Stimulated activated CD4-positive, alpha-beta T cell treated with anti-CD3 and anti-CD28 coated beads, Interleukin-4, amount 100 ng/mL, for 4 hours (primary cell): ENCODE results near the gene SLC7A6.
"Not testable (repeated sequence)": the region's sequence is repeated elsewhere in the genome, so short reads cannot be mapped to it uniquely, and the experiment has no call there.

Experiments
- DNase-seq, 2 experiments: peaks; one replicate each; pipeline ENCODE4 v3.0.0-alpha.2; 2020

The SLC7A6 gene

GRCh38 chr16:68284847-68285246 lies 20.5 kb downstream of the SLC7A6 start:
- DNase-seq = peak in 1 of 2 experiments; percentile 21

DNA sequence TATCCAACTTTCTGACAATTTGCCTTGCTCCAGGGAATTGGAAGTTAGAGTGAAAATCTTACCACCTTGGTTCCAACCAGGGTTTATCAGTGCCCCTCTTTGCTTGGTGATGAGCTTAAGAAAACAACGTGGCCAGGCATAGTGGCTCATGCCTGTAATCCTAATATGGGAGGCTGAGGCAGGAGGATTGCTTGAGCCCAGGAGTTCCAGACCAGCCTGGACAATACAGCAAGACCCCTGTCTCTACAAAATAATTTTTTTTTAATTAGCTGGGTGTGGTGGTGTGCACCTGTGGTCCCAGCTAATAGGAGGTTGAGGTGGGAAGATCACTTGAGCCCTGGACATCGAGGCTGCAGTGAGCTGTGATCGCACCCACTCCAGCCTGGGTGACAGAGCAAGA lies 21.4 kb downstream of the SLC7A6 start:
- DNase-seq = no peak

GRCh38 chr16:68286153-68287074 lies 22.1 kb downstream of the SLC7A6 start:
- DNase-seq = no peak

- DNase-seq = peak in 1 of 2 experiments; percentile 30
Observed at GRCh38 chr16:68287276-68288251, 23.2 kb downstream of the SLC7A6 start.

DNA sequence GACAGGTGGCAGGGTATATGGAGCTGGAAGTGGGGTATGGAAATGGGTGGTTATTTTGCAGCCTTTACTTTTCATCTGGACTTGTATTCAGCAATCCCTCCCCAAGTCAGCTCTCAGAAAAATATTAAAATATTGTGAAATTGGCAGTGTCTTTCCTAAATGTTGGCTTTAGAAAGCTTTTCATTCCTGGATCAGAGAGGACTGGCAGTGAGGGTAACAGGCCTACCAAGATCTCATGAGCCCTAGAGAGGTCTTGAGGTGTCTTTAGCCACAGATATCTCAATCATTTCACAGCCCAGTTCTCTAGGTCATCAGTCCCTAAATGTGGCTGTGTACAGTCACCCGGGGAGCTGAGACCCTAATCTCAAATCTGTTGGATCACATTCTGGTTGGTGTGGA lies 23.9 kb downstream of the SLC7A6 start:
- no peak for DNase-seq

DNA sequence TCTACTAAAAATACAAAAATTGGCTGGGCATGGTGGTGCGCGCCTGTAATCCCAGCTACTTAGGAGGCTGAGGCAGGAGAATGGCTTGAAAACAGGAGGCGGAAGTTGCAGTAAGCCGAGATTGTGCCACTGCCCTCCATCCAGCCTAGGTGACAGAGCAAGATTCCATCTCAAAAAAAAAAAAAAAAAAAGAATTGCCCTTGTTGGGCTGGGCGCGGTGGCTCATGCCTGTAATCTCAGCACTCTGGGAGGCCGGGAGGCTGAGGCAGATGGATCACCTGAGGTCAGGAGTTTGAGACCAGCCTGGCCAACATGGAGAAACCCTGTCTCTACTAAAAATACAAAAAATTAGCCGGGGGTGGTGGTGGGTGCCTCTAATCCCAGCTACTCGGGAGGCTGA lies 24.5 kb downstream of the SLC7A6 start:
- not testable (repeated sequence) for DNase-seq

- no peak for DNase-seq
Observed at GRCh38 chr16:68289202-68289601, 24.9 kb downstream of the SLC7A6 start.

GRCh38 chr16:68289621-68290329 lies 25.4 kb downstream of the SLC7A6 start:
- DNase-seq = peak; percentile 35 to 47

GRCh38 chr16:68290450-68290849 lies 26.1 kb downstream of the SLC7A6 start:
- DNase-seq = no peak

GRCh38 chr16:68291227-68291626 lies 26.9 kb downstream of the SLC7A6 start:
- no peak for DNase-seq

DNA sequence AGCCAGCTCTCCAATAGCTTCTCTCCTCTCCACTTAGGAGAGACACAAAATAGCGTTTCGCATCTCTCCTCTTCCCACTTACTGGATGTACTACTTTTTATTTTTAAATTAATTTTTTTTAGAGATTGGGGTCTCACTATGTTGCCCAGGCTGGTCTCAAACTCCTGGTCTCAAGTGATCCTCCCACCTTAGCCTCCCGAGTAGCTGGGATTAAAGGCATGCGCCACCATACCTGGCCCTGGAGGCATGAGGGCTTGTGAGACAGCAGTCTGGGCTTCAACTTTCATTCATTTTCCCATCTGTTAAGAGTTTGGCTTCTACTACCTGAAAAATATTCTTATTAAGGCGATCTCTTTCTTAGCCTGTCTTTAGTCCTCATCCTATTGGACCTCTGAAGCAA lies 28.1 kb downstream of the SLC7A6 start:
- DNase-seq = no peak

DNA sequence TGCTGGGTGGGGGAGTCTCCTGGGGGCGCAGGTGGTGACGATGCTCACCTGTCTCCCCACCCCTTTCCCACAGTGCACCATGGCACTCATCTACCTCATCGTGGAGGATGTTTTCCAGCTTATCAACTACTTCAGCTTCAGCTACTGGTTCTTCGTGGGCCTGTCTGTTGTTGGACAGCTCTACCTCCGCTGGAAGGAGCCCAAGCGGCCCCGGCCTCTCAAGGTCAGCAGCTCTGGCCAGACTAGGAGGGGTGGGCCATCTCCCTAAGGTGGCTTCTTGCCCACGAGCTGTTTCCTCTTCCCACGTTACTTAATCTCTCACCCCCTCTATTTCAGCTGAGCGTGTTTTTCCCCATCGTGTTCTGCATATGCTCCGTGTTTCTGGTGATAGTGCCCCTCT lies 32.0 kb downstream of the SLC7A6 start:
- DNase-seq = no peak

- DNase-seq = no peak
Observed at GRCh38 chr16:68296693-68297092, 32.4 kb downstream of the SLC7A6 start.

GRCh38 chr16:68297908-68298307 lies 33.6 kb downstream of the SLC7A6 start:
- no peak for DNase-seq

DNA sequence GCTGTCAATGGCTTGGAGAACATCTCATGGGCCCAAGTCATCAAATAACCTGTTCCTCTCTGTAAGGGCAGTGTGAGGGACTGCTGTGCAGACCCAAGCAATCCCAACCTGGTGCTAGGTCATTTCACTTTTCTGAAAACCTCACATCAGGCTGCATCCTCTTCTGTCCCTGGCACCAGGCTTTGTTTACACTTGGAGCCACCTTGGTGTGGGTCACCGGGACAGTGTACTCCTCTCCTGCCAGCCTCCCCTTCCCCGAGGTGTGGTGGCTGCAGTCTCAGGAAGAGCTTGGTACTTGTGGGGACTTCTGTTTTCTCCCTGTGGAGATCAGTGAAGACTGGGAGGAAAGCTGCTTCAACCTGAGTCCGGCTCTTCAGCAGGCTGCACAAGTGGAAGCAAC lies 34.0 kb downstream of the SLC7A6 start:
- no peak for DNase-seq

DNA sequence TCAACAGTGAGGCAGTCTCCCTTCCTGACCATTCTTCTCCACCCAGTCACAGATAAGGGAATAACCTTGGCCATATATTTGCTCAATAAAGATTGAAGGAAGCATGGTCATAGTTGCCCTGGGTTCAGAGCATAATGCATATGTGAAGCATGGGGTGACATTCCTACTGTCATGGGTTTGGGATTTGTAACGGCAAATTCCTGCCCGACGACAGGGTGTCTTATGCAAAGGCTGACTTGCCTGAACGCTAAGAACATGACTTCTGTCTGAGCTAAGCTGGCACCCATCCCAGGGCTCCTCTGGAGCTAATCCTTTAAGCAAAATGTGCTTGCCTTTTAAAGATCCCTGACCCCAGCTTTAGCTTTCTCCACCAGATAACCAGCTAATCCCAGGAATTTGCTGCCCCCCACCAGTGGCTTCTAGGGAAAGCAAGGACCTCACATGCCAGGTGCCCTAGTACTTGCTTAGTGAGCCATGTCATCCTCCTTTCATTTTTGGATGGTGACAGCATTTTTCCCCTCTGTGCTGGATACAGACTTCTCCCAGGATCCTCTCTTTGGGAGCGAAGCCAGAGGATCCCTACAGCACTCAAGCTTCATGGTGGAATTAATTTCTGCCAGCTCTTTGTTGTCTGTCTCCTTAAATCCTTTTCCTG lies 34.7 kb downstream of the SLC7A6 start:
- no peak for DNase-seq

DNA sequence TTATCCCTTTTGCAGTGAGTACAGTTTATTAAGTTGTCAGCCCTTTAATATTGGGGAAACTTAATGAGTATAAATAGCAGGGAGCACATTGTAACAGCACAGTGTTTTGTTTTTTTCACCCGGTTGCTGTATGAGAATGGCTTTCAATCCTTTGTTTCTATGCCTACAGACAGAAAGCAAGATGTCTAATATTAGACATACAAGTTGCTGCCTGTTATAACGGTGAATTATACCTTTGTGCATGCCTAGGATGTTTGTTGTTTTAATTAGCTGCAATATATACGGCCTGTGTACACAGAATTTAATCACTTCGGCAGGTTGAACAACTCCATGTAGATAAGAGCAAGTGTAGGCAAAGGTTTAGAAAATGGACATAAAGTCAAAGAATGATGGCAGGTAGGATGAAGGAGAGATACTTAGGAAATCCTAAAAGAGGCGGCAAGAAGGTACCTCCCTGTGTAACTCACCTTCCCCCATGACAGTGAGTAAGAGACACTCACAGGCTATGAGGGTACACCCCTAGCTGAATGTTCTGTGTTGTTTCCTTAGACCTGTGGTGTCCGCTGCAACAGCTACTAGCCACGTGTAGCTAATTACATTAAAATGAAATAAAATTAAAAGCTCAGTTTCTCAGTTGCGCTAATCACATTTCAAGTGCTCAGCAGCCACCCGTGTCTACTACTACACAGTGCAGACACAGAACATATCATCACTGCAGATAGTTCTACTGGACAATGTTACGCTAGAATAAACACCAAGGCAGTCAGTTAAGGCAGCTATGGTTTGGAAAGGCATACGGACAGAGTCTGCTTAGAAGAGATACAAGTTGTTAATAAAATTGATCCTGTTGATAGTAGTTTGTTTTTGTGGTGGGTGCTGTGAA lies 35.5 kb downstream of the SLC7A6 start:
- no peak for DNase-seq

GRCh38 chr16:68300734-68301459 lies 36.6 kb downstream of the SLC7A6 start:
- no peak for DNase-seq

GRCh38 chr16:68306633-68307032 lies 42.3 kb downstream of the SLC7A6 start:
- no peak for DNase-seq

DNA sequence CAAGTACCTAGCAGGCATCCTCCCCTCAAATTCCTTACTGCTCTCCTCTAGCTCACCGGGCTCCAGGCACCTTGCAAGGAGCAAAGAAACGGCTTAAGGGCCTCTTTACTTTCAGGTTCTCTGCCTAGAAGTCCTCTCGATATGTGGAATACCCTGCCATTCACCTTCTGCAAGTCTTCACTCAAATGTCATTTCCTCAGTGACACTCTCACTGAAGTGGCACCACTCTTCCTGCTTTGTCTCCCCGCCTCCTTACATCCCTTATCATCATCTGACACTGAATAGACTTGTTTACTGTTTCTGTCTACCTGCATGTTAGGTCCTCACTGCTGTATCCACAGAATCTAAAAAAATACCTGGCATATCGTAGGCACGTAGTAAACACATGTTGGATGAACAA lies 45.5 kb downstream of the SLC7A6 start:
- DNase-seq = no peak

GRCh38 chr16:68310437-68310773 lies 46.1 kb downstream of the SLC7A6 start:
- no peak for DNase-seq
